ENCODE measurements around the gene BNIP3.
"Not testable (repeated sequence)": the region's sequence is repeated elsewhere in the genome, so short reads cannot be mapped to it uniquely, and the experiment has no call there.

BNIP3 gene

GRCh38 chr10:131954356-131954965 lies 27.3 kb downstream of the BNIP3 start:
- in situ Hi-C loops (cut with MboI; ENCODE audit: low sequenced_read_pairs) = no loop called here

DNA sequence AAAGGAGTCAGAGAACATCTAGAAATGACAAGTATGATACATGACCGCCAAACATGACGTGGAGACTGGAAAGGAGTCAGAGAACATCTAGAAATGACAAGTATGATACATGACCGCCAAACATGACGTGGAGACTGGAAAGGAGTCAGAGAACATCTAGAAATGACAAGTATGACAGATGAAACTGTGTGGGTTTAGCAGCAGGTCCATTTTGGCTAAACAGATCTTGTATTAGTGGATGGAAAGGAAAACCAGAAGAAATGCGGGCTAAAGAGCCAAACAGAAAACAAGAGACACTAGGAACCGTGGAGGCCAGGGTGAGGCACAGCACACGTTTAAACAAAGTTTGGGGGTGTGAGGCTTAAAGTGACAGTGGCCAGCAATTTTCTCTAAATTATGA lies 31.8 kb downstream of the BNIP3 start:
- in situ Hi-C loops (cut with MboI; ENCODE audit: low sequenced_read_pairs) = not testable (repeated sequence)

DNA sequence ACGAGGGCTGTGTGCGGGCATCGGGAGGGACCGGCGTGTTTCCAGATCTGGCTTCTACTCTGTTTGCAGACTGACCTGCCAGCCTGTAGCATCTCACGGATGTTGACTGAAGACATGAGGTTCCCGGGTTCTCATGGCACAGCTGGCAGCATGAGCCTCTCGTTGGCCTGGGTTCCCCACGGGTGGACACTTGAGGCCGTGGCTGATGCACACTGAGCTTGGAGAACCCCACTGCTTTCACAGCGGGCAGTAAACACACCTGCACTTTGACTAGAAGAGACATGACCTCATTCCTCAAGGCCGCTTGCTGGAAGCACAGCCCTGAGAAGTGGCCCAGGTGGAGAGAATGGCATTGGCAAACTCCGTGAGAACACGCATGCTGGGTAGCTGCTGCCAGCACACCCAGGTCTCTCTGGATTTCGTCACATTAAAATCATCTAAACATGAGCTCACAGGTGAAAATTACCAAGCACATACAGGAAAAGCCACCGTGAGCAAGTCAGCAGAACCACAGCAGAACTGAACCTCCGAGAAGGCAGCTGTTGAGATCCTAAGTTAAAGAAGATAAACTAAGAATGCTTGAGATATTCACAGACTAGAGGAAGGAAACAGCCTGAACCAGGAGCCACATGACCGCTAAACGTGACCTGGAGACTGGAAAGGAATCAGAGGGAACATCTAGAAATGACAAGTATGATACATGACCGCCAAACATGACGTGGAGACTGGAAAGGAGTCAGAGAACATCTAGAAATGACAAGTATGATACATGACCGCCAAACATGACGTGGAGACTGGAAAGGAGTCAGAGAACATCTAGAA lies 32.5 kb downstream of the BNIP3 start:
- in situ Hi-C loops (cut with MboI; ENCODE audit: low sequenced_read_pairs) = no loop called here

- in situ Hi-C loops (cut with MboI; ENCODE audit: low sequenced_read_pairs) = no loop called here
These were observed 33.2 kb downstream of the BNIP3 start for GRCh38 chr10:131948501-131948900.

DNA sequence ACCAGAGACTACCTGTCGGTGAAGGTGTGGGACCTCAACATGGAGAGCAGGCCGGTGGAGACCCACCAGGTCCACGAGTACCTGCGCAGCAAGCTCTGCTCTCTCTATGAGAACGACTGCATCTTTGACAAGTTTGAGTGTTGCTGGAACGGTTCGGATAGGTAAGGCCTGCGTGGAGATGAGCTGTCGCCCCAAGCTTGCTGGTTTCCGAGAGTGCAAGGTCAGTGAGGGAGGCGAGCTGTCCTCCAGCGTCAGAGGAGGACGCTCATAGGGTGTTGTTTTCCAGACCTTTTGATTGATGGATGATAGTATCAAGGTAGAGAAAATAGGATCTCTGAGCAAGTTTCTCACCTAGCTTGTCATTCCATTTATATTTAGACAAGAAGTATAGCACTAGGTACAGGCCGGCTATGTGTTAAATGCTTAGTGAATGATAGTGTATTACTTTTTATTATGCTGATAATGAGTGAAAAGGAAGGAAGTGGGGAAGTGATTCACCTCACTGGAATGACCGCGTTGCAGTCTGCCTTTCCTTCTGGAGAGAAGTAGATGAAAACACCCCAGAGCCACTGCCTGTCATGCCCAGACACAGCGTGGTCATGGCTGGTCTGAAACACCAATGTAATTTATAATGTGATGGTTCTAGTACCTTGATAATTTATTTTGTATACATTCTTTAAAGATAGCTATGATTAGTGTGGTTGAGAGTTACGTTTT lies 33.9 kb downstream of the BNIP3 start:
- in situ Hi-C loops (cut with MboI; ENCODE audit: low sequenced_read_pairs) = no loop called here

DNA sequence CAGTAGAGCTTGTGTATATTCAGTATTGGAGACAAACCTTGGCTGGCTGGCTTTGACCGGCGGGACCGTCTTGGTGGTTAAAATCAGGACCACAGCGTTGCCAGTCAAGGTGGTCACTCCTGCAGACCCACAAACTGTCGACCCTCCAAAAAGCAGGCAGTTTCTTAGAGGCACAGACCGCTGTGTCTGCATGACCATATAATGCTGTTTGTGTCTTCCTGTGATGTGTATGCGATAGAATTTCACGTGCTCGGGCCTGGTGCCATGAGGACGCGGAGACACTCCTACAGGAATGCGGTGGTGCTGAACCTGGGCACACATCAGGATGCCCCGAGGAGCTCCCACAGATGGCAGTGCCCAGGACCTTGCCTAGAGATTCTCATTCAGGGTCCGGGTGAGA lies 34.8 kb downstream of the BNIP3 start:
- in situ Hi-C loops (cut with MboI; ENCODE audit: low sequenced_read_pairs) = no loop called here

DNA sequence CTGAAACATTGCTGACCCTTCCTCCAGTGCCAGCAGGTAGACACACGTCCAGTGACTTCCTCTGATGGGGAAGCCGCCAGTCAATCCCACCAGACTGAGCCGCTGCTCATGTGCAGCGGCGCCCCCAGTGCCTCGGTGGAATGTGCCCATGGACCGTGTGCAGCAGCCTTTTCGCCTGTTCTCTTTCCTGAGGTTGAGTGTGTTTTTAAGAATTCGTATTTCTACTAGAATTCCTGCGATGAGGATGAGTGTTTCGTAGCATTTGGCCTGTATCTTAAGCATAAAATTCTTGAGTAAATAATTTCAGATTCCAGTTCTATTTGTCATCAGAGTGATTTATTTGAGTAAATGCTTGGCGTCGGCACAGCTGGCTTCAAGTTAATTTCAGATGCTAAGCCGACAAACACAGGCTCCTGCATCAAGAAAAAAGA lies 35.4 kb downstream of the BNIP3 start:
- in situ Hi-C loops (cut with MboI; ENCODE audit: low sequenced_read_pairs) = no loop called here

DNA sequence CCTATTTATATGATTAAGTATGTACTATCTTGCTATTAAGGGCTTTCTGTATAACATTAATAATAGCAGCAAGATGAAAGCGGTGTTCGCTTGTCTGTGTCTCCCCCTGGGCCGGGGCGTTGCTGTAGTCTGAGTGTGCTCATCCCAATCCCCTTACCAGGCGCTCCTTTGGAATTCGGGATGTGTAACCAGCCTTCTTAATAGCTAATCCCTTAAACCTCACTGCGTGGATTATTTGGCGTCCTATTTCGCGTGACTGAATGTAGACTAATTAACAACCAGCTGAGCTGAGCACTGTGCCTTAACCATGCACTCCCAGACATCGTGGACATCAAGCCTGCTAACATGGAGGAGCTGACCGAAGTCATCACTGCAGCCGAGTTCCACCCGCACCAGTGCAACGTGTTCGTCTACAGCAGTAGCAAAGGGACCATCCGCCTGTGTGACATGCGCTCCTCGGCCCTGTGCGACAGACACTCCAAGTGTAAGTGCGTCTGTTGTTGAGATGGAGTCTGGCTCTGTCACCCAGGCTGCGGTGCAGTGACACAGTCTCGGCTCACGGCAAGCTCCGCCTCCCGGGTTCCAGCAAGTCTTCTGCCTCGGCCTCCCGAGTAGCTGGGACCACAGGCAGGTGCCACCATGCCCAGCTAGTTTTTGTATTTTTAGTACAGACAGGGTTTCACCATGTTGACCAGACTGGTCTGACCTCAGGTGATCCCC lies 36.6 kb downstream of the BNIP3 start:
- in situ Hi-C loops (cut with MboI; ENCODE audit: low sequenced_read_pairs) = no loop called here

GRCh38 chr10:131944412-131944811 lies 37.3 kb downstream of the BNIP3 start:
- in situ Hi-C loops (cut with MboI; ENCODE audit: low sequenced_read_pairs) = no loop called here

GRCh38 chr10:131943021-131943814 lies 38.5 kb downstream of the BNIP3 start:
- in situ Hi-C loops (cut with MboI; ENCODE audit: low sequenced_read_pairs) = no loop called here

DNA sequence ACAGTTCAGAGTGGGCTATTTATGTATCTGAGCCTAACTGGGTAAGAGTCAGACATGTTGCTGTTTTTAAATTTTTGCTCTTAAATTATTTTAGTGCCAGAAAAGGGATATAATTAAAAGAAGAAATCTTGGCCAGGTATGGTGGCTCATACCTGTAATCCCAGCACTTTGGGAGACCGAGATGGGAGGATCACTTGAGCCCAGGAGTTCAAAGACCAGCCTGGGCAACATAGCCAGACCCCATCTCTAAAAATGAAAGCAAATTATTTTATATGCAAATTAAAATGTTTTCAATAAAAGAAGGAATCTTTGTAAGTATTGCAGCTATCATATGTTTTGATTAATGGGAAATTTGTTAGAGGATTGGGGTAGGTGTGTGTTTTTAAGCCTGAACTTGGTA lies 39.3 kb downstream of the BNIP3 start:
- in situ Hi-C loops (cut with MboI; ENCODE audit: low sequenced_read_pairs) = no loop called here

- in situ Hi-C loops (cut with MboI; ENCODE audit: low sequenced_read_pairs) = no loop called here
These were observed 43.0 kb downstream of the BNIP3 start for GRCh38 chr10:131938681-131939080.

DNA sequence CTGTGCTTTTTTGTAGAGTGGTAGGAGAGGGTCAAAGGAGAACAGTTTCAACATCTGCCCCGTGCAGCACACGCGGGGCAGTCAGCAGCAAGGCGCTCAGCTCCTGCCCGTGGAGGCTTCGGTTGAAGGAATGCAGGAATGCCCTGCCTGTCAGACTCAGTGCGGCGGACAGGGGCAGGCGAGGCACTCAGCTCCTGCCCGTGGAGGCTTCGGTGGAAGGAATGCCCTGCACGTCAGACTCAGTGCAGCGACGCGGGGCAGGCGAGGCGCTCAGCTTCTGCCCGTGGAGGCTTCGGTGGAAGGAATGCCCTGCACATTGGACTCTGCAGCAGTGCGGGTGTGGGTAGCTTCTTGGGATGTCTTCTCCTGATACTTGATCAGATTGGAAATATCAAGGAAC lies 43.9 kb downstream of the BNIP3 start:
- in situ Hi-C loops (cut with MboI; ENCODE audit: low sequenced_read_pairs) = no loop called here

DNA sequence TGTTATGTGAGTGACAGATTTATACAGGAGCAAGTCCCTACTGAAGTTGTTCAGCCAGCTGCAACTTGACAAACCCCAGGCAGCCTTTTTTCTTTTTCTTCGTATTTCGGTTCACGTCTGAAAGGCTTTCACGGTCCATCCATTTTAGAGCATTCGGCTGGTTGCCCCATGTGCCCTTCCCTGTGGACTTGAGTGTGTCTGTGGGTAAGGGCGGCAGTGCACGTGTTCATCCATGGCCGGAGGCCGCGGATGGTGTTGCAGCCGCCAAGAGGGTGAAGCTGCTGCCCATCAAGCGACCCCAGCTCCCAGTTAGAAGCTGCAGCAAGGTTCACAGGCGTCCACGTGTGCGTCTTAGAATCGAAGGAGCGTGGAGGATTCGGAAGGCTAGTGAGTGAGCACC lies 45.0 kb downstream of the BNIP3 start:
- in situ Hi-C loops (cut with MboI; ENCODE audit: low sequenced_read_pairs) = no loop called here

DNA sequence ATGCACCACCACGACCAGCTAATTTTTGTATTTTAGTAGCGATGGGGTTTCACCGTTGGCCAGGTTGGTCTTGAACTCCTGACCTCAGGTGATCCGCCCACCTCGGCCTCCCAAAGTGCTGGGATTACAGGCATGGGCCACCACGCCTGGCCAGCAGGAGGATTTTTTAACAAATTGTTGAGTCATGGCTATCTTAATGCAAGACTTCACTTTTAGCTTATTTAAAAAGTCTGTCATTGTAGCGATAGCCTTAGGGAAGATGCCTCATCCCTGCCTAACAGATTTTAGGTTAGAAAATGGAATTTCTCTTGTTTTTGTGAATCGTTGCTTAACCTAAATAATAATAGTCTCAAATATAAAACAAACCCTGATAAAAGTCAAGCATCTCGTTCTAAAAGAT lies 45.4 kb downstream of the BNIP3 start:
- in situ Hi-C loops (cut with MboI; ENCODE audit: low sequenced_read_pairs) = no loop called here

- in situ Hi-C loops (cut with MboI; ENCODE audit: low sequenced_read_pairs) = no loop called here
These were observed 46.5 kb downstream of the BNIP3 start for GRCh38 chr10:131935260-131935659.

DNA sequence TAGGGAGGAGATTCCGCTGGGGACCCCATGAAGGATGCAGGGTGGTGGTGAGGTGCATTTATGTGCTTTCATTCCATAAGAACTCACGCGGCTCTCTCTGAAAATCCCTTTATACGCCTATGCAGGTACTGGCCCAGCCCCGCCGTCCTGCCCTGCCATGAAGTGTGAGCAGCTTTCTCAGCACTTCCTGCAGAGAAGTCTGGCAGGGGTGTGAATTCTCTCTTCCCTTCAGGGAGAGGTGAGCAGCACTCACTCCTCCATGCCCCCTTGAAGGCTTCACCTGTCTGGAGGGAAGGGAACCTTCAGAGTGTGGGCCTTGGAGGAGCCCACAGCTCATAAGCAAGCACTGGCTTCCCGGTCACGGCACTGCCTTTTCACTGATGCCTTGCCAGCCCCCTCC lies 47.0 kb downstream of the BNIP3 start:
- in situ Hi-C loops (cut with MboI; ENCODE audit: low sequenced_read_pairs) = no loop called here

GRCh38 chr10:131933696-131934086 lies 48.0 kb downstream of the BNIP3 start:
- in situ Hi-C loops (cut with MboI; ENCODE audit: low sequenced_read_pairs) = no loop called here

- in situ Hi-C loops (cut with MboI; ENCODE audit: low sequenced_read_pairs) = no loop called here
These were observed 48.6 kb downstream of the BNIP3 start for GRCh38 chr10:131933016-131933695.

GRCh38 chr10:131931981-131932380 lies 49.7 kb downstream of the BNIP3 start:
- in situ Hi-C loops (cut with MboI; ENCODE audit: low sequenced_read_pairs) = no loop called here
